Measurements from ENCODE around the gene BANF2.

DNA sequence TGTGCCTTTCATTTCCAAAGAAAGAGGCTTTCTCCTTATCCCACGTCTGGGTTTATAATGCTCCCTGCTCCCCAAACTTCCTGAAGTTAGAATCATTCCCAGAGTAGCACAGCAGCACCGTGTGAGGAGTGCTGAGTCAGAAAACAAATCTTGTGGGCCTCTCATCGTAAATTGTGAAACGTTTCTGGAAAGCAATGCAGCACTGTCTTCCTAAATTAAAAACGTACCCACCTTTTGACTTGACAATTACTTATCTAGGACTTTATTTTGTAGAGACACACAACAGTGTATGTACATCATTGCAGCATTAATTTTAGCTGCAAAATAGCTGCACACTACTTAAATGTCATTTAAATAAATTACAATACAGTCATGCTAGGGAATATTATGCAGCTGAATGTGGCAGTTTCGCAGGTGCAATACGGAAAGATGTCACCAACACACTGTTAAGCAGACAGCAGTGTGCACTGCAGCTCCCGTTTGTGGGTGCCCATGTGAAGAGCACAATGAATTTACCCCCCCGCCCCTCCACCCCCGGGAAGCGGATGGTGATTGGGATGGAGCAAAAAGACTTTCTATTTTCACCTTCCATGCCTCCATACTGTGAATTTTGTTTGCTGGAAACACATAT, 48.5 kb upstream of the BANF2 start:
- TF ChIP-seq EZH2 (IDR thresholded peaks at IDR 0.05; ENCODE audit: low read length, unreplicated experiment), result no peak
- TF ChIP-seq, protein P1, sequence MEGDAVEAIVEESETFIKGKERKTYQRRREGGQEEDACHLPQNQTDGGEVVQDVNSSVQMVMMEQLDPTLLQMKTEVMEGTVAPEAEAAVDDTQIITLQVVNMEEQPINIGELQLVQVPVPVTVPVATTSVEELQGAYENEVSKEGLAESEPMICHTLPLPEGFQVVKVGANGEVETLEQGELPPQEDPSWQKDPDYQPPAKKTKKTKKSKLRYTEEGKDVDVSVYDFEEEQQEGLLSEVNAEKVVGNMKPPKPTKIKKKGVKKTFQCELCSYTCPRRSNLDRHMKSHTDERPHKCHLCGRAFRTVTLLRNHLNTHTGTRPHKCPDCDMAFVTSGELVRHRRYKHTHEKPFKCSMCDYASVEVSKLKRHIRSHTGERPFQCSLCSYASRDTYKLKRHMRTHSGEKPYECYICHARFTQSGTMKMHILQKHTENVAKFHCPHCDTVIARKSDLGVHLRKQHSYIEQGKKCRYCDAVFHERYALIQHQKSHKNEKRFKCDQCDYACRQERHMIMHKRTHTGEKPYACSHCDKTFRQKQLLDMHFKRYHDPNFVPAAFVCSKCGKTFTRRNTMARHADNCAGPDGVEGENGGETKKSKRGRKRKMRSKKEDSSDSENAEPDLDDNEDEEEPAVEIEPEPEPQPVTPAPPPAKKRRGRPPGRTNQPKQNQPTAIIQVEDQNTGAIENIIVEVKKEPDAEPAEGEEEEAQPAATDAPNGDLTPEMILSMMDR (conservative IDR thresholded peaks at IDR 0.05; ENCODE audit: low read depth, low read length), result no peak

Measured in PC-3 (cell line).